Gastroesophageal sphincter (tissue), 3 donors: ENCODE measurements around the gene NFIA.

Experiments used
- POLR2A ChIP-seq, 2 donors: fragments of 450-650 bp; IDR thresholded peaks; one replicate each; pipeline ENCODE4 v1.6.1; 2017; ENCODE audit warnings: antibody characterized with exemption in 2 of 2, mild to moderate bottlenecking in 2 of 2, moderate library complexity in 1 of 2
- POLR2AphosphoS5 ChIP-seq: sonication (generic); formaldehyde crosslinking; IDR thresholded peaks from one replicate; pipeline ENCODE4 v1.6.1; 2017; ENCODE audit warnings: antibody characterized with exemption
- TF ChIP-seq, protein P1 (sequence below), 4 experiments: fragments of 200-600 bp in 2 of 4; fragments of 450-650 bp in 2 of 4; sonication (generic) in 1 of 4; IDR thresholded peaks; one replicate each; pipeline ENCODE4 v1.5.1; 2017 to 2019; ENCODE audit warnings: antibody characterized with exemption in 4 of 4, mild to moderate bottlenecking in 2 of 4, moderate library complexity in 2 of 4

DNA sequence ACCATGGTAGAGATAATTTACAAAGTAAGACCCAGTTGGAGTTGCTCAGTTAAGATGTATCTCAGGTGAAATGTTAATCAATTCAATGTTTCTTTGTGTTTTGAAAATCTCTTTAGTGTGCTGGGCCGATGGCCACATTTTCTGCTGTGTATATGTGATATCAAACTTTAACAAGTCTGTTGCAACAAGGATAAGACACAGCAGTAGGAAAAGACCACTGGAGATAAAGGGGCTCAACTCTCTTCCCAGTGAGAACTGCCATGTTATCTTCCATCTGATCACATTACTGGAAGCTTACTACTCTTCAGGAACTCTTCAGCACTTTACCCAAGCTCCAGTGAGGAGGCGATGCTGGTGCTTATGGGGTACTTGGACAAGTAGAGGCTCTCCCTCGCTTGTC is 227.7 kb downstream of the NFIA start:
- TF ChIP-seq, protein P1, sequence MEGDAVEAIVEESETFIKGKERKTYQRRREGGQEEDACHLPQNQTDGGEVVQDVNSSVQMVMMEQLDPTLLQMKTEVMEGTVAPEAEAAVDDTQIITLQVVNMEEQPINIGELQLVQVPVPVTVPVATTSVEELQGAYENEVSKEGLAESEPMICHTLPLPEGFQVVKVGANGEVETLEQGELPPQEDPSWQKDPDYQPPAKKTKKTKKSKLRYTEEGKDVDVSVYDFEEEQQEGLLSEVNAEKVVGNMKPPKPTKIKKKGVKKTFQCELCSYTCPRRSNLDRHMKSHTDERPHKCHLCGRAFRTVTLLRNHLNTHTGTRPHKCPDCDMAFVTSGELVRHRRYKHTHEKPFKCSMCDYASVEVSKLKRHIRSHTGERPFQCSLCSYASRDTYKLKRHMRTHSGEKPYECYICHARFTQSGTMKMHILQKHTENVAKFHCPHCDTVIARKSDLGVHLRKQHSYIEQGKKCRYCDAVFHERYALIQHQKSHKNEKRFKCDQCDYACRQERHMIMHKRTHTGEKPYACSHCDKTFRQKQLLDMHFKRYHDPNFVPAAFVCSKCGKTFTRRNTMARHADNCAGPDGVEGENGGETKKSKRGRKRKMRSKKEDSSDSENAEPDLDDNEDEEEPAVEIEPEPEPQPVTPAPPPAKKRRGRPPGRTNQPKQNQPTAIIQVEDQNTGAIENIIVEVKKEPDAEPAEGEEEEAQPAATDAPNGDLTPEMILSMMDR (IDR thresholded peaks at IDR 0.05) = no peak
- TF ChIP-seq POLR2A (IDR thresholded peaks at IDR 0.05) (no peak), POLR2AphosphoS5 (no peak)
